Stimulated activated CD8-positive, alpha-beta memory T cell treated with anti-CD3 and anti-CD28 coated beads, Interleukin-15, amount 100 ng/mL, for 1 hour (primary cell): Measurements from ENCODE around the gene TNFAIP3.
A peak's percentile ranks its signal among the peaks of the same experiment; 100 is the strongest.
"Not testable (repeated sequence)": the region's sequence is repeated elsewhere in the genome, so short reads cannot be mapped to it uniquely, and the experiment has no call there.

ENCODE experiments used
- DNase-seq: peaks from one replicate; pipeline ENCODE4 v3.0.0-alpha.2; 2020; ENCODE audit warnings: low read depth

Gene TNFAIP3

GRCh38 chr6:137866914-137867684, at the start of gene TNFAIP3:
TNFAIP3 (plus strand) TSS chr6:137867259; CDS start chr6:137871228, 3,969 bp downstream.
- DNase-seq: peak; percentile 83

DNA sequence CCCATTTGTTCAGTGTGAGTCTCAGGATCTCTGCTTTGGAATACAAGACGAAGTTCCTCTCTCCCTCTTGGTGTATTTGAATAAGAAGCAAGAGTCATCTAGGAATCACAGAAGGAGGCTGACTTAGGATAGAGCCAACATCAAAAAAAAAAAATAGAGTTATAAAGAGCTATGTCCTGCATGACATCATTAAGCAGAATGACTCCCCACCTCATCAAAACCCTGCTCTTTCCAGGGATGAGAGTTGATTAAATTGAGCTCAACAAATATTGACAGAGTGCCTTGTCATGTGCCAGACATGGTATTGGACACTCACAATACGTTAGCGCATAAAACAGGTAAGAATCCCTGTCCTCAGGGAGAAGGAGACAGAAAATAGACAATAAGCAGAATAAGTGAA, 48.6 kb upstream of the TNFAIP3 start:
- DNase-seq: no peak

DNA sequence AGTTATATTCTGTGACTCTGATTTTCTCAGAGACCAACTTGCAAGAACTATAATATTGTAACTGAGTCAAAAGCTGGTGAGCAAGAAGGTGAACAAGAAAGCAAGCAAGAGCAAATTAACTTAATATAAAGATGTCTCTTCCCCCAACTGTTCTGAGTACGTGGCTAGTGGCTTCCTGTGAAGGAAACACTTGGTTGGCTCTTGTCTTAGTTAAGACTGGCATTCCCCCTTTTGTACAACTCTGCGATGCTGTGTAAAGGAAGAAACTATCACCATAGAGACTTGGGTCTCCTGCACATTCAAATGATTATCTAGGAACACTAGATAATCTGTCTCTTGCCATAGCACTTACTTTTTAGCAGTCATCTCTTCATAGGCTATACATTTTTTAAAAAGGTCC, 47.3 kb upstream of the TNFAIP3 start:
- DNase-seq: no peak

GRCh38 chr6:137820425-137820824, 46.6 kb upstream of the TNFAIP3 start:
- DNase-seq: no peak

DNA sequence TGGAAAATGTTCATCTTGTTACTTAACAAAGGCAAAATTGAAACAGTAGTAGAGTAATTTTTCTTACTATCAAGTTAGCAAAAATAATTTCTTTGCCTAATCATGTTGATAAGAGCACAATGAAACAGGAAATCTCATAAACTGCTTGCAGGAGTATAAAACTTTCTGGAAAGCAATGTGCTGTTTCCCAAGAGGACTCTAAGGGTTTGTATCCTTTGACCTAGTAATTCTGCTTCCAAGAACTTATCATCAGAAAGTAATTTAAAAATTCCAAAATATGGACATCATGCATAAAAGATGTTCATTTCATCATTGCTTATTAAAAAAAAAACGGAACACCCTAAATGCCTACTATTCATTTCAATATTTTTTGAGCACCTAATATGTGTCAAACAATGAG, 46.1 kb upstream of the TNFAIP3 start:
- DNase-seq: no peak

DNA sequence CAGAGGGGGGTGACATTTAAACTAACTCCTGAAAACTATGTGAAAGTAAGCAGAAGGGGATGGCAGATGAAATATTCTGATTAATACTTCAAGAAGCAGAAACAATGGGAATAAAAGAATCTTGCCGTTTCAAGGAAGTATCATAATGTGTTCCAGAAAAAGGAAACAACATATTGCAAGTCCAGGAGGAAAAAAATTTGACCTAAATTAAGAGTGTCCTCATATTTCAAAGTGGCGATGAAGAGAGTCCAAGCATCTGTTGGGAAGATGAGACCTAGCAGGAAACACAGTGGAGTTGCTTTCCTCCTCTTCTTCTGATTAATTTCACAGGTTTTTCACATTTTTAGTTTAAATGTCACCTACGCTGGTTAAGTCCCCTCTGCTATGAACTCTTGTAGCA, 45.6 kb upstream of the TNFAIP3 start:
- no peak for DNase-seq

DNA sequence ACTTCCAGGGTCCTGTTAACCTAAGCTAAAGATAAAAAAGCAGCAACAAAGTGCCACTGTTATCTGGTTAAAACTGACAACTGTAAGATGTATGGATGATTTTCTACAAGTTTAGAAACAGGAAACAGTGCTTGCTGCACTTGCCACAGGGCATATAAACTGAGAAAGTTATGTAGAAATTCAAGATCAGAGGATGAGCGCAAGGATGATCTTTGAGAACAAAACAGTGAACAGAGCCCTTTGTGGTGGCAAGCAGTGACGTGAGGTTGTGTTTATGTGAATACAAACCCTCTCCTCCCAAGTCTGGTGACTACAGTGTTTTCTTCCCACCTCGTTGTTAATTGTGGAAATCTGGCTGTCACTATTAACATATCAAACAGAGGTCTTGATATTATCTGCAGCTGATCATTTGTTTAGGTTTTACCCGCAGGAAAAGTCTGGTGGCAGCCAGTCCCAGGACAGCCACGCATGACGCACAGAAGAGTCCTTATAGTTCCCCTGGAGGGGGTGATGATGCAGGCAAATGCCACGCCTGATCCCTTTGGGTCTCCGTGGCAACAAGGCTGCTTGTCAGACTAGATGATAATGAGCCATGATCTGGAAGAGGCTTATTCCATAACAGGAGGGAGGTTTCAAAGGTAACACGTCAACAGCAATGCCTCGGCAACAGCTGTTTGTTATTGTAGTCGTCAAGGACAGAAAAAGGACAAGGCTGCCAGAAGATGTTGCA, 43.1 kb upstream of the TNFAIP3 start:
- DNase-seq: peak; percentile 47

GRCh38 chr6:137824556-137824879, 42.5 kb upstream of the TNFAIP3 start:
- no peak for DNase-seq

GRCh38 chr6:137824896-137825295, 42.2 kb upstream of the TNFAIP3 start:
- DNase-seq: no peak

- no peak for DNase-seq
Observed at GRCh38 chr6:137827411-137827940, 39.6 kb upstream of the TNFAIP3 start.

- no peak for DNase-seq
Observed at GRCh38 chr6:137827977-137828810, 38.9 kb upstream of the TNFAIP3 start.

- no peak for DNase-seq
Observed at GRCh38 chr6:137829641-137830083, 37.4 kb upstream of the TNFAIP3 start.

DNA sequence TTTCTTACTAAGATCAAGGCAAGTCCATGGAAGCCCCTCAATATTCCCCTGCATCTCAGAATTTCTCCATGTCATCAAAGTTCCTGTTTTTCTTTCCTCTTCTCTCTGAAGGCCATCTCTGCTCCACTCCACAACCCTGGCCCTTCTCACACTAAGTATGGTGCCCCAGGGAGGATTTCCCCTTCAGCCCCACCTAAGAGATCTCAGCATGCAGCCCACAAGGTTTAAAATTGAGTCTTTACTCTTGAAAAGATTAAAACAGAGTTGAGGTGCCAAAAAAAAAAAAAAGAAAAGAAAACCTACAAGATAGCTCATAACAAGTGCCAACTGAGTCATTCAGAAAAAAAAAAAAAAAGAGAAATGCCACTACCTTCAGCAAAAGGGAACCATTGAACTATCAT, 36.5 kb upstream of the TNFAIP3 start:
- DNase-seq: no peak

DNA sequence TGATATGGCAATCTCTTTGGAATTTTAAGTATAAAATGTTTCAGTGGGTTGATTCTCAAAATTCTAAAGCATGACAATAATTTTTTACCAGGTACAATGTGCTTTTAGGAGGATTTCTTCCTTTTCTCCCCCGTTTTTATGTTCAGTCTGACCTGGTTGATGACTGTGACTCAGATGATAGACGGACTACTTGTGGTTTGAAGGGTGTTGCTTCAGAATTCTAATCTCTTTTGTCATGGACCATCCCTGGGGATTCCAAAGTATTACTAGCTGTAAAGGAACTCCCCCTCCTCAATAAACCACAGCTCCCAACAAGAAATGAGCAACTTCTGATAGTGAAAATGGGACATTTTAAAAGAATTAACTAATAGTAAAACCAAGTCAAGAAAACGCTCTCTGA, 34.9 kb upstream of the TNFAIP3 start:
- no peak for DNase-seq

- no peak for DNase-seq
Observed at GRCh38 chr6:137834508-137834907, 32.6 kb upstream of the TNFAIP3 start.

DNA sequence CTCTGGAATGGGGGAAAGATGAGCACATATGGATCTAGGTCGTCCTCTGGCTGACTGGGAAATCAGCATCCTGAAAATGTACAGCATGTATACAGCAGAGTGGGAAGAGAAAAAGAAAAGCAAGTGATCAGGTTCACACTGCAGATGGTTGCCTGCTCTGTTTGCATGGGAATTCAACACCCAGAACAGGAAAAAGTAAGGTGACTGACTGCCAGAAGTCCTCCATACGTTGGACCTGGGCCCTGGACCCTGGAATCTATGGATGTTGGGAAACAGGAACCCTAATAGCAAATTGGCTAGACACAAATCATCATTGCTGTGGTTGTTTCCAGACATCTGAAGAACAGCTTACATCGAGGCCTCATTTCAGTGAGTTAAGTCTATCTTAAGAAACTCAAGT, 30.3 kb upstream of the TNFAIP3 start:
- no peak for DNase-seq

GRCh38 chr6:137838090-137838489, 29.0 kb upstream of the TNFAIP3 start:
- not testable (repeated sequence) for DNase-seq

DNA sequence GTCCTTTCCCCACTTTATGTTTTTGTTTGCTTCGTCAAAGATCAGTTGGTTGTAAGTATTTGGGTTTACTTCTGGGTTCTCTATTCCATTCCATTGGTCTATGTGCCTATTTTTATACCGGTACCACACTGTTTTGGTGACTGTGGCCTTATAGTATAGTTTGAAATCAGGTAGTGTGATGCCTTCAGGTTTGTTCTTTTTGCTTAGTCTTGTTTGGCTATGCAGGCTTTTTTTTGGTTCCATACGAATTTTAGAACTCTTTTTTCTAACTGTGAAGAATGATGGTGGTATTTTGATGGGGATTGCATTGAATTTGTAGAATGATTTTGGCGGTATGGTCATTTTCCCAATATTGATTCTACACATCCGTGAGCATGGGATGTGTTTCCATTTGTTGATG, 28.5 kb upstream of the TNFAIP3 start:
- DNase-seq: not testable (repeated sequence)

DNA sequence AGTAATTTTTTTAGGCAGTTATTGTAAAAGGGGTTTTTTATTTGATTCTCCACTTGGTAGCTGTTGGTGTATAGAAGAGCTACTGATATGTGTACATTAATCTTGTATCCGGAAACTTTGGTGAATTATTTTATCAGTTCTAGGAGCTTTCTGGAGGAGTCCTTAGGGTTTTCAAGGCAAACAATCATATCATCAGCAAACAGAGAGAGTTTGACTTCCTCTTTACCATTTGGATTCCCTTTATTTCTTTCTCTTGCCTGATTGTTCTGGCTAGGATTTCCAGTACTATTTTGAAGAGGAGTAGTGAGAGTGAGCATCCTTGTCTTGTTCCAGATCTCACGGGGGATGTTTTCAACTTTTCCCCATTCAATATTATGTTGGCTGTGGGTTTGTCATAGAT, 28.0 kb upstream of the TNFAIP3 start:
- DNase-seq: no peak

DNA sequence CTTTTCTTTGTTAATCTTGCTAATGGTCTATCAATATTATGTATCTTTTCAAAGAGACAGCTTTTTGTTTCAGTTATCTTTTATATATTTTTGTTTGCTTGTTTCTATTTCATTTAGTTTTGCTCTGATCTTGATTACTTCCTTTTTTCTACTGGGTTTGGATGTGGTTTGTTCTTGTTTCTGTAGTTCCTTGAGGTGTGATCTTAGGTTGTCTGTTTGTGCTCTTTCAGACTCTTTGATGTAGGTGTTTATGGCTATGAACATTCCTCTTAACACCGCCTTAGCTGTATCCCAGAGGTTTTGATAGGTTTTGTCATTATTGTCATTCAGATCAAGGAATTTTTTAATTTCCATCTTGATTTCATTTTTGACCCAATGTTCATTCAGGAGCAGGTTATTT, 26.8 kb upstream of the TNFAIP3 start:
- no peak for DNase-seq

DNA sequence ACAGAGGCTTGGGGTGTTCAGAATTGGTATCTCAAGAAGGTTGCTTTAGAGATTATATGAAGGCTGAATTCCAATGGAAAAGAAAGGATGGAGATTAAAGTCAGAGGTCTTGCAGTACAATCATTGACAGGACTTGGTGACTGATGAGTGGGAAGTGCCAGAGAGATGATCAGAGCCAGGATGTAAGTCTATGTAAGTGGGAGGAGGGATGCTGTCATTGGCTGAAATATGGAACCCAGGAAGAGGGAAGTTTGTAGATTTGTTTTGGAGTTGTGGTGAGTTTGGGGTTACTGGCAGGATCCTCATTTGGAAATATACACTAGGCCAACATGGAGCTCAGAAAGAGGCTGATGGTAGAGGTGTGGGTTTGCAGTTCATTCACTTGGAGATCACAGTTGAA, 23.8 kb upstream of the TNFAIP3 start:
- DNase-seq: no peak

DNA sequence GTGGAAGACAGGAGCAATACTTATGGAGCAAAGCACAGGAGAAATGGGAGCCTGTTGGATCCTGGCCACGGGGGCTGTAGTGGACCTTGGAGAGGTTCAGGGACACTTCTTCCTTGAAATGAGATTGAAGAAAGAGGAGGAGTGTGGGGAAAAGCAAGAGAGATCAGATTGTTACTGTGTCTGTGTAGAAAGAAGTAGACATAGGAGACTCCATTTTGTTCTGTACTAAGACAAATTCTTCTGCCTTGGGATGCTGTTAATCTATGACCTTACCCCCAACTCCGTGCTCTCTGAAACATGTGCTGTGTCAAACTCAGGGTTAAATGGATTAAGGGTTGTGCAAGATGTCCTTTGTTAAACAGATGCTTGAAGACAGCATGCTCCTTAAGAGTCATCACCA, 22.7 kb upstream of the TNFAIP3 start:
- not testable (repeated sequence) for DNase-seq
